ENCODE measurements around the gene PLA2G15. TPM values are rescaled to one million over a fixed set of nuclear protein-coding genes. Genes with fewer than 3 reads are reported as not detected.

The PLA2G15 gene
- total RNA-seq, 1 donor from 2014 or later: 18.3 TPM

DNA sequence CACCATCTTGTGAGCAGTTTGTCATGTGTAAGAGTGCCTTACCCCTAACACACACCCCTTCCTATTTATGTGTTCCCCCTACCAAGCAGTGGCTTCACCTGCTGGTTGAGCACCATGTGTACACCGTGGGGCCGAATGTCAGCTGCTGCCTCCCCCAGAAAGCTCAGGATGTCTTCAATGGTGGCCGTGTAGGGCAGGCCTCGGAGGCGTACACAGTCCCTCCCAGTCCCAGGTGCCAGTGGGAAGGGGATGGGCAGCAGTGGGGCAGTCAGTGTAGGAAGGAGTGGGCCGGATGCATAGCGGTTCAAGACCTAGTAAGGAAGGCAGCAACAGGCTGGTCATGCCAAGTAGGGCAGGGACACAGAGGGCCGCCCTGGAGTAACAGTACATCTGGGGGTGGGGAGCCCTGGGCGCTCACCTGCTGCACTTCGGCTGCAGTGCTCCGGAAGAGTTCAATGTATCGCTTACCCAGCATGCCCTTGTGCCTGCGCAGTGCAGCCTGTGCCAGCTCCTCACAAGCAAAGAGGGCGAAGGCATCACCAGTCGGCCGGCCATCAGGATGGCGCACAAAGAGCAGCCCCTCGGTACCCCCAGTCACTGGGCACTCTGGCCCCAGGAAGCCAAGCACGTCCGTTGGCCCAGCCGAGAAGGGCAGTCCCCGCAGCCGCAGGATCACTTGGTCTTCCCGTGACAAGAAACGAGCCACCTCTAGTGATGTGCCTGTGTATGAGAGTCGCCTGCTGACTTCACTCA is 13.6 kb upstream of the PLA2G15 start:
- no peak for FAIRE-seq

DNA sequence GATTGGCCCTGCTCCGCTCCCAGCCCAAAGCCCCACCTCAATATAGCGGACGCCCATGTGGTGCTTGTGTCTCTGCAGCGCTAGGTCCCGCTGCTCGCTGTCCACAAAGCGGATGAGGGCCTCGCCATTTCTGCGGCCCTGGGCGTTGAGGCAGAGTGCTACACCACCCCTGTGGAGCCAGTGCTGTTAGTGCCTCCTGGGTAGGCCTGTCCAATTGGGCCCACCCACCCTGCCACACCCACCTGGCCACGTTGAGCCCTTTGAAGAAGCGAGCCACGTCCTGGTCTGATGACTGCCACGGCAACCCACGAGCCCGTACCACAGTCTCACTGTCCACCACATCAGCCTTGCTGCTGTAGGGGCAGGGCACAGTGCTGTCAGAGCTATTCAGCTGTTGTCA is 12.8 kb upstream of the PLA2G15 start:
- DNase-seq (ENCODE audit: low spot score in 2 of 2) (no peak), FAIRE-seq (no peak)

More for the DNA sequence above, 13.6 kb upstream of the PLA2G15 start:
- DNase-seq (ENCODE audit: low spot score in 2 of 2): no peak

DNA sequence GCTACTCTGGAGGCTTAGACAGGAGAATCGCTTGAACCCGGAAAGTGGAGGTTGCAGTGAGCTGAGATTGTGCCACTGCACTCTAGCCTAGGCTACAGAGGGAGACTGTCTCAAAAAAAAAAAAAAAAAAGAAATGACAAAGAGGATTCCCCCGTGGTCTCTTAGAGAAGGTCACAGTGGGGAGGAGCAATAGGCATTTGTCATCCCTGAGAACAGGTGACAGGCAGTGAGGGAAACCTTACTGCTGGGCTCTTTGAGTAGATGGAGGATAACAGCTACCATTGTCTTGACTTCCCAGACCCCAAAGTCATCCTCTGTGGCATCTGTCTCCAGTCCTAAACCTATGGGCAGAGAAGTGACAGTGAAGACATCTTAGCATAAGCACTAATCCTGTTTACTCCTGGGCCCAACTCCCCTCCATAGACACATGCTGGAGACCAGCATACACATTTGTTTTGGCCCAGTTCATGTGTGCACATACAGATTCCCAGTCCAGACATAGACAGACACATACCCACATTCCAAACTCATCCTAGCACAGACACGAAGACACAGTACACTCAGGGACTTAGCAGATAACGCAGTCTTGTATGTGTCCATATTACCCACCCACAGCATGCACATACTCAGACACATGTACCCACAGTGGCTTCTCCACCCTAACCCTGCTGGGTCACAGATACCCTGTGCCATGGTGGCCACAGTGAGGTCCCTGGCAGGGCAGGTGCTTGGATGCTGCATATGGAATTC is 11.9 kb upstream of the PLA2G15 start:
- FAIRE-seq (no peak), DNase-seq (ENCODE audit: low spot score in 2 of 2) (no peak)

DNA sequence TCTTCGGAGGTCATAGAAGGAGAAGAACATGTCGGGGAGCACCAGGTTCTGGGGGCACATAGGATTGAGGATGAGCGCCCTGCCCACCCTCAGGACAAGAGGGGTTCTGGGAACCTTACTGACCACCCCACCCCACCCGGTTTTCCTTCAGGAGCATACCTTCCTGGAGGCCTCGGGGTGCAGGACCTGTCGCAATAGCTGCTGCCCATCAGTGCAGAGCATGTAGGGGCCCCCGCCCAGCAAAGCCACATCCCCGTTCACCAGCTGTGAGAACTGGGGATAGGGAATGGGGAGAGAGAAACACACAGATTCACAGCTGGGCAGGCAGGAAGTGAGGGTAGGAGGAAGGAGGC is 11.4 kb upstream of the PLA2G15 start:
- DNase-seq (ENCODE audit: low spot score in 2 of 2) (peak in 1 of 2 donors; percentile 9), FAIRE-seq (no peak)

DNA sequence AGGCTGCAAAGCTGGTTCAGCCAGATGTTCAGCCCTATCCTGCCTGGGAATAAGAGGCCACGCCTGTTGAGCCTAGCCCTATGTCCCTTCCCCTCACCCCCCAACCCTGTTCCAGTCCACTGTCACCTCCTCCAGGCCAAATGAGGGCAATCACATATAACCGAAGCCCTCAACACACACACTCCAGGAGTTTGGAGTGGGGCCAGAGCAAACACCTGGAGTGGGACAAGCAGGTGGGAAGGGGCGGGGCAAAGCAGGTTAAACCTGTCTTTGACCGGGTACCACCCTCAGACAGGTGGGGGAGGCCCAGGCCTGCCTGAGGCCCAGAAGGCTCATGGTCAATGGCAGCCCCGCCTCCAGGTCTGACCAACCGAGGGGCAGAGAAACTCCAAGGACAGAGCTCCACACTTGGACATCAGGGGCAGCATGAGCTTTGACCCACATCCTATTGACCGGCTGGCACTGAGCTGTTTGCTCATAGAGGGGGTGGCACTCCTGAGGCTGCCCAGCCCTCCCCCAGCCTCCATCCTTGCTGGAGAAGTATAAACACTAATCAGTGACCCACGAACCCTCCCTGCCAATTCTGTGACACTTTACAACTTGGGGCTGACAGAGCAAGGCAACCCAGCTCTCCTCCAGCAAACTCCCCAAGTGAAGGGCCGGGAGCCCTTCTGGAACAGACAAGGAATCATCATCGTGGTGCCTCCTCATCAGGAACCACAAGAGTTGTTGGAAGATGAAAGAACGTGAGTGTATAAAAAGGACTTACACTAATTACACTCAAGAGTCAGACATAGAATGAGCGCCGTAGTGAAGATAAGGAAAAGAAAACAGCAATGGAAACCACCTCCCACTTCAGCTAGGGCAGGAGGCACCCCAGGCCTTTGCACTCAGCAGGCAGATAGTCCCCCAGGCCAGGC is 10.7 kb upstream of the PLA2G15 start:
- no peak for FAIRE-seq
- peak in 1 of 2 donors; percentile 3 for DNase-seq (ENCODE audit: low spot score in 2 of 2)

DNA sequence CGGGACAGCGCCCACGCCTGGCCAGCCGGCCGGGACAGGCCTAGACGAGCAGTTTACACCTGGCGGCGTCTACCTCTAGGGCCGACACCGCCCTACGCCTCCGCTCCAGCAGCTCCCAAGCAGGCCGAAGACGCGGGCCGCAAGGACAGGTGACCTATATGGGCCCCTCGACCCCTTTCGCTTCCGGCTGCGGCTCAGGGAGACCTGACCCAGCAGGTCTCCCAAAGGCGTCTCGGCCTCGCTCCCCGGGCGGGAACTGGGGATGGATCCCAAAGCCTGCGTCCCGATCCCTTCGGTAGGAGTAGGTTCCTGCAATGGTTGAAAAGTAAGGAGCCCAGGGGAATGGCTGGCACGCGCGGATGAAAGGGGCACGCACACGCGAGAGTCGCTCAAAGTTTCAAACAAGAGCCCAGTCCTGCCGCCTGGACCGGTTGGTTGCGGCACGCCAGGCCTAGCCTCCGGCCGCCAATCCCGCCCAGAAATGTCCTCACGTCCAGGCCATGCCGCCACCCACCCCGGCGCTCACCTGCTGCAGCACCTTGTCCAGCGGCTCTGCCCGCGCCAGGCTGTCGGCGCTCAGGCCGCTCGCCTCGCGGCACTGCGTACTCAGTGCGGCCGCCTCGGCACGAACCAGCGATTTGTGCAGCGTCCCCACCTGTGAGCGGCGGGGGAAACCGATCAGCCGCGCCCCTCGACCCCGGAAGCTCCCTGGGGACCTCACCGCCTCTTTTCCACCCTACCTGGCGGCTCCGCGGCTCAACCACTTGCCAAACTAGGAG is 9.9 kb upstream of the PLA2G15 start:
- DNase-seq (ENCODE audit: low spot score in 2 of 2): peak in 1 of 2 donors; percentile 19
- no peak for FAIRE-seq

DNA sequence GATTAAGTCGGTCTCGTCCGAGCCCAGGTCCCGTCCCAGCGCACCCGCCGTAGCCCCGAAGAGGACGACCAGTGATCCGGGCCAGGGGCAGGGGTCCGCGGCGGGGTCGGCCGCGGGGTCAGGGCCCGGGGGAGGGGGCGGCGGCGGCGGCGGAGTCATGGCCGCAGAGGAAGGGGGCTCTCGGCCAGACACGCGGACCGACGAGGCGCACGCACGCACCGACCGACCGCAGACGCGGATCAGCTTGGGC is 9.4 kb upstream of the PLA2G15 start, which contains the start of gene ESRP2:
ESRP2 (minus strand) TSS at position 241 of the 250 bp plus-strand sequence; CDS start at position 159, 82 bp downstream.
- DNase-seq (ENCODE audit: low spot score in 2 of 2) (peak in 1 of 2 donors; percentile 44), FAIRE-seq (no peak)

DNA sequence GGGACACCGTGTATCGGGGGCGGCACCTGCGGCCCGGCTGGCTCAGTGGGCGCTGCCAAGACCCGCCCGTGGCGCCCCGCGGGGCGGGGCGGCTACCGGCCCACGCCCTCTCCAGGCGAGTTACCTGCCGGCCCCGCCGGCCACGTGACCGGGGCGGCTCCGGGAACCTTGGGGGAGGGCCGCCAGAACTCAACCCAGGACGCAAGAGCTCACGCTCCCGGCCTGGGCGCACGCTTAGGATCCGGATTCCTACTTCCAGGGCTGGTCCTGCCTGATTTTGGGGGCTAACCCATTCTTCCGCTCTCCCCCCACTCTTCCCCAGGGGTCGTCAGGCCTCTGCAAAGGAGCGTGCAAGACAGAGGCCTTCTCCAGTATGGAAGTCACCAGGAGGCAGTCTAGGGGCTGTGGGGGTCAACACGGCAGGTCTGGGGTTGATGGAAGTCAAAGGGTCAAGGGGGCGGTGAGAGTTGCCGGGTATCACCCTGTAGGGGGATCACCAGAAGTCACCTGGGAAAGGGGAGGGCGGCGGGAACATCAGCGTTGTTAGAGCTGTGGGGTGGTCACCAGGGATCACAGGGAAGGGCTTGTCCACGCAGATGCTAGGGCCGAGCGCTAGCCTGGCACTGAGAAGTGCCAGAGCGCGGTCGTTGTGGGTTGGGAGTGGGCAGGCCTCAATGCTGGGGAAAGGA is 8.9 kb upstream of the PLA2G15 start:
- no peak for FAIRE-seq

DNA sequence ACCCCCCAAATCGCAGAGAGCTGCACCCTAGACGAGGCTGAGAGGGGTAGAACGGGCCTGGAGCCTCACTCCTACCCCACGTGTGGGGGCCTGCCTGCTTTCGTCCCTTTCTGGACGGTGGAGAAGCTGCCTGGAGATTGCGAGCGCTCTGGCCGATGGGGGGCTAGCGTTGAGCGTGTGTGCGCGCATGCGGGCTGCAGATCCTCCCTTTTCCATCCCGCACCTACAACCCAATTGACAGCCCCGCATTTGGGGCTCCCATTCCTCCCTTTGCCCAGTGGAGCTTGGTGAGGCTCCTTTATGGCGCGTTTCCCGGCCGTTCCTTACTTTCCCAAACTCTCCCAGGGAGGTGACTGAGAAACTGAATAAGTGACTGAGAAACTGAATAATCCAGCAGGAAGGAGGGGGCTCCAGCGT is 8.3 kb upstream of the PLA2G15 start:
- FAIRE-seq (no peak), DNase-seq (ENCODE audit: low spot score in 2 of 2) (no peak)

More for the DNA sequence above, 8.9 kb upstream of the PLA2G15 start:
- DNase-seq (ENCODE audit: low spot score in 2 of 2): peak; percentile 42 to 51

DNA sequence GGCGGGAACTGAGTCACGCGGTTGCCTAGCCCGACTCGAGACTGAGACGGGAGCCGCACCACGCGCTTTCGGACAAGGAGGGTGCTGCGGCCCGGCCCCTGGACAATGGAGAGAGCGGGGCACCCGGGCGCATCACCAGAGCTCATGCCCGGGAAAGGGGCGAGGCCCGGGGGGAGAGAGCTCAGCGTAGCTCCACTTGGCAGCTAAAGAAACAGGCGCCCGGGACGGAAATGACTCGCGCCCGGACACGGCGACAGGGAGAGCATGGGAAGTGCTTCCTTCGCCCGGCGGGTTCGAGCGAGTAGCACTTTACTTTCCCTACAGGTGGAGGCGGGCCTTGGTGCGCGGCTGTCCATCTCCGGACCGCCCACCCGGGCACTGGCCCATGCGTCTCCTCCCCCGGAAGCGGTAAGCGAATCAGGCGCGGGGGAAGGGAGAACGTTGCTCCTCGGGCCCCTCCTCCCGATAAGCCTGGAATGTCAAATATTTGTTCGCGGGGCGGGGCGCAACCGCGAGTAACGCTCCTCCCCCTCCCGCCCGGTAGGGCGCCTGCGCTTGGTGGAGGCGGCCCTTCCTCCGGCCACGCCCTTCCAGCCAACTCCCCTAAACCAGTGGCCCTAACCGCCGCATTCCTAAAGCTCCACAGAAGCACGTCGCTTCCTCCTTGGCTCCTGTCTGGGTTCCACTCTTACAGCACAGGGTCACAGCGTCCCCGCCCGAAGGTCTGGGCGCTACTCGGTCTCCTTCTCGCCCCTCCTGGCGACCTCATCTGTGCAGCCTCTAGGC is 7.7 kb upstream of the PLA2G15 start:
- no peak for FAIRE-seq
- peak; percentile 96 to 98 for DNase-seq (ENCODE audit: low spot score in 2 of 2)

DNA sequence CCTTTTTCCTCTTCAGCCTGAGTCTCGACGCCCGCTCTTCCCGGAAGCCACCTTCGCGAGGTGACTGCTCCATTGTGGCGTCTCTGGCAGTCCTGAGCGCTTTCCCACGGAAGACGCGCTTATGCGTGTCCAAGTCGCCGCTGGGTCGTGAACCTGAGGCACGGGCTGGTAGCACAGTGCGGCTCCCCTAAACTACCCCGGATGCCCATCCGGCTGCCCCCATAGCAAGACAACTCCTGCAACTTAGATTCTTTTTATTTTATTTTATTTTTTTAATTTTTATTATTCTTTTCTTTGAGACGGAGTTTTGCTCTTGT is 7.2 kb upstream of the PLA2G15 start:
- DNase-seq (ENCODE audit: low spot score in 2 of 2): no peak
- FAIRE-seq: no peak

DNA sequence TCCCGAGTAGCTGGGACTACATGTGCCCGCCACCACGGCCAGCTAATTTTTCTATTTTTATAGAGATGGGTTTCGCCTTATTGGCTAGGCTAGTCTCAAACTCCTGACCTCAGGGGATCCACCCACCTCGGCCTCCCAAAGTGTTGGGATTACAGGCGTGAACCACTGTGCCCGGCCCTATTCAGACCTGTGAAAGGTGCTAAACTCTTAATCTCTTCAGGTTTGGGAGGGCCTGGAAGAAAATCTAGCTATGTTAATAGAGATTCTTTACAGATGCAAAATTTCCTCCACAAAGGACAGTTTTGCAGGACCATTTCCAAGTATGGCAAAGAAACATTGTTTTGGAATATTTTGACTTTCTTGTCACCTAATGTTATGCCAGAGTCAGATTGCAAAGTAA is 3.1 kb upstream of the PLA2G15 start:
- no peak for DNase-seq (ENCODE audit: low spot score in 2 of 2)
- no peak for FAIRE-seq

DNA sequence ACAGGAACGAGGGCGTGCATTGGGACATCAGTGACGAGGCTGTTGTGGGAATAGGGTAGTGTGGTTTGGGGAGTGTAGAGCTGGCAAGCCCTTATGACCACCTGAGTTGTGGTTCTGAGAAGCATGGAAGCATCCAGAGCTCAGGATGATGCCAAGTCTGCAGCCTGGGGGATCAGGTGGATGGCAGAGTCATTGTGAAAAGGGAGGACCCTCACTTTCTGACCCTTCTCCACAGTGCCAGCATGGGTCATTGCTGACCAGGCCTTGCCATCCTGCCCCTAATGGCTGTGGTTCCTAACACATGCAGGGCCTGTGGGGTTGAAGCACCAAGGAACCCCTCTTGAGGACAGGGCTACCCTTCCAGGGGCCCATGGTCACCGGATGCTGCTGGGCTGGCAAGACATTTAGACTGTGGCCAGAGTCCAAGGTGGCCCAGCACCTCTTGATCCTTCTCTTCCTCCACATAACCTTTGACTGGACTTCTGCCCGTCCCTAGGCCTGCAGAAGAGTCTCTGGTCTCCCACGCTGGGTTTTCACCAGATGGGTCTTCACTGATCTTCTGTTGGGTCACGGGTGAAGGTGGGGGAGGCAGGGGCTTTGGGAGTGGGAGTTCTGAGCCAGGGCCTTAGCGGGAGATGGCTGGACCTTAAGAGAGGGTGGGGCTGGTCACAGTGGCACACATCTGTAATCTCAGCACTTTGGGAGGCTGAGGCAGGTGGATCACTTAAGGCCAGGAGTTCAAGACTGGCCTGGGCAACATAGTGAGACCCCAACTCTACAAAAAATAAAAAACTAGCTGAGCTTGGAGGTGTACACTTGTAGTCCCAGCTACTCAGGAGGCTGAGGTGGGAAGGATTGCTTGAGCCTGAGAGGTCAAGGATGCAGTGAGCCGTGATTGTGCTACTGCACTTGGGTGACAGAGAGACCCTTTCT is 2.0 kb upstream of the PLA2G15 start:
- FAIRE-seq: no peak
- DNase-seq (ENCODE audit: low spot score in 2 of 2): no peak

DNA sequence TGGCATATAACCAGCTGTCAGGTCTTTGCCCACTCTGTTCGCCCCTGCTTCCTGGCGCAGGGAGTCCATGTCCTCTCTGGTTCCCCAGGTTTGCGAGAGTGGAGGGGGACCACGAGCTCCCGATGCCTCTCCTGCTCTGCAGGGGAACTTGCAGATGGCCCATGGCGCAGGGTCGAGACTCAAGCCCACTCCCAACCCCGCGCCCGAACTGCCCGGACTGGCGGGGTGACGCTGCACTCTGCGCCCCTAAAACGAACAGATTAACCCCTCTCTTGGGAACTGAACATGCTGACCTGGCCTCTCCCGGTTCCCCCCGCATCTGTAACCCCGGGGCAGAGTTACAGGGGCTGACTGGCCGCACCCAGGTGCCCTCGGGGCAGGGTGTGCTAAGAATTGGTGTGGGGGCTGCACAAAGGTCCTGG is 681 bp upstream of the PLA2G15 start:
- no peak for DNase-seq (ENCODE audit: low spot score in 2 of 2)
- FAIRE-seq: no peak

DNA sequence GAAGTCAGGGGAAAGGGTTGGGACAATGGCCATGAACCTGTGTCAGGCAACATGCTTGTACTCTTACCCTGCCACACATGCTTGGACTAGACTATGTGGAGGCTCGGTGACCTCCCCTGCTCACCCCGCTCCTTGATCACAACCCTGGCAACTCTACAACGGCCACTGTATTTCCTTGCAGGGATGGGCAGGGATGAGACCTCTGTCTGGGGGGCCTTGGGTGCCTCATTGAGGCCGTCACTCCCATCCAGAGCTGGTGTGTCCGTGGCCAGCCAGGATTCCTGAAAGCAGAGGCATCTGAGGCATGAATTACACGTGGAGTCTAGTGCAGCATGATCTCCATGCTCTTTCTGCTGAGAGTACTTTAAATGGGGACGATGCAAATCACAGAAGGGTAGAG is 948 bp downstream of the PLA2G15 start:
- no peak for FAIRE-seq
- no peak for DNase-seq (ENCODE audit: low spot score in 2 of 2)

DNA sequence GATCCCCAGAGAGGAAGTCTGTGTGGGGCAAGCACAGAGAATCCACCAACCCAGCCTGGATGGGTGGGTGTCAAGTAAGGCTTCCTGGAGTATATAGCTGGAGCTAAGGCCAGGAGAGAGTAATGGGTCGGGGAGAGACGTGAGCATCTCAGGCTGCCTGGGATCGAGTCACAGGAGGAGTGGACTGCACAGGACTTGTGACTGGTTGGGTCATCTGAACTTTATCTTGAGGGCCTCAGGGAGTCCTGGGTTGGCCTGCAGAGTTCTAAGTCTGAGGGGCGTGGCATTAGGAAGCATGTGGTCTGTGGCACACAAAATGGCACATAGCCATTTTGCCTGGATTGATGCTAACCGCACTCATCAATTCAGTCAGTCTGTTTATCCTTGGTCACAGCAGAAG is 1.5 kb downstream of the PLA2G15 start:
- FAIRE-seq (no peak), DNase-seq (ENCODE audit: low spot score in 2 of 2) (no peak)

DNA sequence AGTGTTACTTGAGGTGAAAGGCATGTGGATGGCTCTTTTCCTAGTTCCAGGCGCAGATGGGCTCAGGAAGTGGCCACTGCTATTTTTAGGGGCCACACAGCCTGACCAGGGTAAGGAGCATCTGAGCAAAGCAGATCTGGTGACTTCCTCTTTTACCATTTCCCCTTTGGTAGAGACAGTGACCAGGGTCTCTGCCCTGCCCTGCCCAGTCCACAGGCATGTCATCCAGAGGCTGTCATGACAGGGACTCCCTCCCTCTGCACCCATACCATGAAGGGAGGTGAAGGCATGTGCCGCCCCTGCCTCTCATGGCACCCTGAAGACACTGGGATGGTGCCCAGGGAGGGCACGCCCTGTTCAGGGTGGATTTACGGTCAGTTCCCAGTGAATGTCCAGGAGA is 2.2 kb downstream of the PLA2G15 start:
- DNase-seq (ENCODE audit: low spot score in 2 of 2) (no peak), FAIRE-seq (no peak)

DNA sequence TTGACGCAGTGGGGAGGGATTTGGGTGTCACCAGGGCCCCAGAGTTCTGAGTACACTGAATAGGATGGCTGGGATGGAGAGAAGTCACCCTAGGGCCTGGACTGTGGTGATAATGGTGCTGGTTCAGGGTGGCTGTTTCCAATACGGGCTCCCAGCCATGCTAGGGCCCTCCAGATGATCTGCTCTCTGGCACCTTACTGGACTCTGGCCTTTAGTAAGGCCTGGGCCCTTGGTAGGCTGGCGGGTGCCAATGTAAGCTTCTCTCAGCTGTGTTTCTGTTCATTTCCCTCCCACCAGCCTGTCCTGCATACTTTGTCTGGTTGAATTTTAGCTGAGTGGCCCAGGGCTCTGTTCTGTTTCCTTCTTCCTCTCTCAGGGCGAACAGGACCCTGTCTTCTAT is 2.8 kb downstream of the PLA2G15 start:
- no peak for FAIRE-seq
- no peak for DNase-seq (ENCODE audit: low spot score in 2 of 2)

All from frontal cortex (tissue), 4 donors.